ENCODE results near the gene PLEKHA1.

Gene PLEKHA1

GRCh38 chr10:122463466-122464249 lies 89.2 kb downstream of the PLEKHA1 start:
- no peak for DNase-seq

GRCh38 chr10:122464250-122464510 lies 89.7 kb downstream of the PLEKHA1 start:
- no peak for DNase-seq

GRCh38 chr10:122464586-122464985 lies 90.1 kb downstream of the PLEKHA1 start:
- DNase-seq: no peak

- DNase-seq: no peak
Measured at GRCh38 chr10:122465401-122466040, 91.0 kb downstream of the PLEKHA1 start.

- no peak for DNase-seq
Measured at GRCh38 chr10:122466951-122467381, 92.5 kb downstream of the PLEKHA1 start.

GRCh38 chr10:122467701-122468100 lies 93.2 kb downstream of the PLEKHA1 start:
- no peak for DNase-seq

- DNase-seq: peak; percentile 8
Measured at GRCh38 chr10:122468307-122468925, 93.9 kb downstream of the PLEKHA1 start.

- peak; percentile 5 for DNase-seq
Measured at GRCh38 chr10:122468926-122469781, 94.6 kb downstream of the PLEKHA1 start.

GRCh38 chr10:122469848-122470247 lies 95.3 kb downstream of the PLEKHA1 start:
- DNase-seq: no peak

GRCh38 chr10:122471531-122472177 lies 97.1 kb downstream of the PLEKHA1 start:
- DNase-seq: no peak

GRCh38 chr10:122473116-122473515 lies 98.6 kb downstream of the PLEKHA1 start:
- DNase-seq: no peak

GRCh38 chr10:122474131-122474818 lies 99.8 kb downstream of the PLEKHA1 start:
- DNase-seq: no peak

- peak; percentile 6 for DNase-seq
Measured at GRCh38 chr10:122475100-122475499, 100.6 kb downstream of the PLEKHA1 start.

GRCh38 chr10:122475591-122476332 lies 101.3 kb downstream of the PLEKHA1 start:
- no peak for DNase-seq

- DNase-seq: peak; percentile 56
Measured at GRCh38 chr10:122476333-122476695, 101.8 kb downstream of the PLEKHA1 start.

- no peak for DNase-seq
Measured at GRCh38 chr10:122477436-122477835, 102.9 kb downstream of the PLEKHA1 start.

- no peak for DNase-seq
Measured at GRCh38 chr10:122478971-122479370, 104.5 kb downstream of the PLEKHA1 start.

- no peak for DNase-seq
Measured at GRCh38 chr10:122480146-122480833, 105.8 kb downstream of the PLEKHA1 start.

GRCh38 chr10:122481296-122482056 lies 107.0 kb downstream of the PLEKHA1 start:
- no peak for DNase-seq
